WTC11 (cell line): Measurements from ENCODE around the gene NHS.

ENCODE experiments used
- ELF4 ChIP-seq: sonication (generic); formaldehyde crosslinking; IDR thresholded peaks from 2 replicates; pipeline ENCODE4 v1.8.1; 2022; ENCODE audit warnings: low read depth, mild to moderate bottlenecking, moderate library complexity, missing genetic modification reagents
- FOXJ3 ChIP-seq: sonication (generic); formaldehyde crosslinking; IDR thresholded peaks from 2 replicates; pipeline ENCODE4 v1.9.0; 2021; ENCODE audit warnings: missing genetic modification reagents, mild to moderate bottlenecking, borderline replicate concordance
- FOXP1 ChIP-seq: sonication (generic); formaldehyde crosslinking; IDR thresholded peaks from 2 replicates; pipeline ENCODE4 v1.8.0; 2022; ENCODE audit warnings: missing genetic modification reagents, mild to moderate bottlenecking, moderate library complexity, borderline replicate concordance
- JUN ChIP-seq: sonication (generic); formaldehyde crosslinking; IDR thresholded peaks from 2 replicates; pipeline ENCODE4 v1.8.0; 2023; ENCODE audit warnings: mild to moderate bottlenecking, missing genetic modification reagents
- KAT7 ChIP-seq: sonication (generic); formaldehyde crosslinking; IDR thresholded peaks from 2 replicates; pipeline ENCODE4 v1.8.1; 2023; ENCODE audit warnings: missing genetic modification reagents, mild to moderate bottlenecking, borderline replicate concordance
- NFYB ChIP-seq: sonication (generic); formaldehyde crosslinking; conservative IDR thresholded peaks from 2 replicates; pipeline ENCODE4 v1.8.0; 2022; ENCODE audit warnings: low read depth, missing genetic modification reagents
- NR3C1 ChIP-seq: sonication (generic); formaldehyde crosslinking; conservative IDR thresholded peaks from 2 replicates; pipeline ENCODE4 v1.8.1; 2023; ENCODE audit warnings: low read depth, mild to moderate bottlenecking, missing genetic modification reagents
- RELA ChIP-seq: sonication (generic); formaldehyde crosslinking; IDR thresholded peaks from 2 replicates; pipeline ENCODE4 v1.8.1; 2022; ENCODE audit warnings: missing genetic modification reagents, mild to moderate bottlenecking, borderline replicate concordance
- TCF7 ChIP-seq: sonication (generic); formaldehyde crosslinking; IDR thresholded peaks from 2 replicates; pipeline ENCODE4 v1.8.0; 2022; ENCODE audit warnings: mild to moderate bottlenecking, low read depth, missing genetic modification reagents, moderate library complexity
- TF ChIP-seq, protein P1 (sequence below): fragments of 200-600 bp; IDR thresholded peaks from 2 replicates; pipeline ENCODE4 v1.8.0; 2022; ENCODE audit warnings: antibody characterized with exemption
- TF ChIP-seq, protein P2 (sequence below): sonication (generic); formaldehyde crosslinking; IDR thresholded peaks from 2 replicates; pipeline ENCODE4 v1.8.1; 2023; ENCODE audit warnings: mild to moderate bottlenecking, missing genetic modification reagents, moderate library complexity
- TF ChIP-seq, protein P3 (sequence below): sonication (generic); formaldehyde crosslinking; IDR thresholded peaks from 2 replicates; pipeline ENCODE4 v1.8.1; 2023; ENCODE audit warnings: mild to moderate bottlenecking, missing genetic modification reagents, borderline replicate concordance
- TF ChIP-seq, protein P4 (sequence below): sonication (generic); formaldehyde crosslinking; conservative IDR thresholded peaks from 2 replicates; pipeline ENCODE4 v1.8.1; 2022; ENCODE audit warnings: mild to moderate bottlenecking, missing genetic modification reagents
- TF ChIP-seq, protein P5 (sequence below): fragments of 250-450 bp; sonication (Bioruptor Pico); IDR thresholded peaks from 2 replicates; pipeline ENCODE4 v2.1.2; 2022; ENCODE audit warnings: mild to moderate bottlenecking, moderate library complexity

DNA sequence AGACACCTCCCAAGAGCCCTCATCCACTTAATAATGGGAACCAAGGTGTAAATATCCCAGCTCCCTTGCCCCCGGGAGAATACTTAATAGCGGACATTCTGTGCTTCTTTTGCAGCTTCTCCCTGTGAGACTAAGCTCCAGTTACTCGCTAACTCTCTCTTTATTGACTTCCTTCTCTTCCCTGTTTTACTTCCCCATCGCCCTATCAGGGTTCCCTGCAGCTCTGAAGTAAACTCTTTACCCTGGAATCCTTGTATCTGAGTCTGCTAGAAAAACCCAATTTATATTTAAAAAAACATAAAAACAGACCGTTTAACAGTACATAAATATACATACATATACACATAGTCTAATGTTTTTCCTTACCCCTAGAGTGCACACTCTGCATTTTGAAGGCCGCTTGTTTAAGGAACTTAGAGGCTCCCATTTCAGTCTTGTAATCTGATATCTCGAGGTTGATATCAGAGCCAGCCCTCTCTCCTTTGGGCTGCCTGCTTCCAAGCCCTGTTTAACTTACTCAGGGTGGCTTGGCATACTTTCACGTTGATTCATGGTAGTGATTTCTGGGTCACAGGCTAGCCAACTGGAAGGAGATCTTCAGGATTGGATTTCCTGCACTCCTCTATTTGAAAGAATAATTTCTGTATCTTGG is 184.9 kb downstream of the NHS start:
- no peak for TF ChIP-seq ELF4 (CRISPR knock-in tag)
- TF ChIP-seq, protein P1, sequence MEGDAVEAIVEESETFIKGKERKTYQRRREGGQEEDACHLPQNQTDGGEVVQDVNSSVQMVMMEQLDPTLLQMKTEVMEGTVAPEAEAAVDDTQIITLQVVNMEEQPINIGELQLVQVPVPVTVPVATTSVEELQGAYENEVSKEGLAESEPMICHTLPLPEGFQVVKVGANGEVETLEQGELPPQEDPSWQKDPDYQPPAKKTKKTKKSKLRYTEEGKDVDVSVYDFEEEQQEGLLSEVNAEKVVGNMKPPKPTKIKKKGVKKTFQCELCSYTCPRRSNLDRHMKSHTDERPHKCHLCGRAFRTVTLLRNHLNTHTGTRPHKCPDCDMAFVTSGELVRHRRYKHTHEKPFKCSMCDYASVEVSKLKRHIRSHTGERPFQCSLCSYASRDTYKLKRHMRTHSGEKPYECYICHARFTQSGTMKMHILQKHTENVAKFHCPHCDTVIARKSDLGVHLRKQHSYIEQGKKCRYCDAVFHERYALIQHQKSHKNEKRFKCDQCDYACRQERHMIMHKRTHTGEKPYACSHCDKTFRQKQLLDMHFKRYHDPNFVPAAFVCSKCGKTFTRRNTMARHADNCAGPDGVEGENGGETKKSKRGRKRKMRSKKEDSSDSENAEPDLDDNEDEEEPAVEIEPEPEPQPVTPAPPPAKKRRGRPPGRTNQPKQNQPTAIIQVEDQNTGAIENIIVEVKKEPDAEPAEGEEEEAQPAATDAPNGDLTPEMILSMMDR, result no peak
- no peak for TF ChIP-seq FOXJ3 (CRISPR knock-in tag)
- TF ChIP-seq JUN (CRISPR knock-in tag), result no peak
- no peak for TF ChIP-seq RELA (CRISPR knock-in tag)
- TF ChIP-seq, protein P2, sequence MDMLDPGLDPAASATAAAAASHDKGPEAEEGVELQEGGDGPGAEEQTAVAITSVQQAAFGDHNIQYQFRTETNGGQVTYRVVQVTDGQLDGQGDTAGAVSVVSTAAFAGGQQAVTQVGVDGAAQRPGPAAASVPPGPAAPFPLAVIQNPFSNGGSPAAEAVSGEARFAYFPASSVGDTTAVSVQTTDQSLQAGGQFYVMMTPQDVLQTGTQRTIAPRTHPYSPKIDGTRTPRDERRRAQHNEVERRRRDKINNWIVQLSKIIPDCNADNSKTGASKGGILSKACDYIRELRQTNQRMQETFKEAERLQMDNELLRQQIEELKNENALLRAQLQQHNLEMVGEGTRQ, result no peak
- no peak for TF ChIP-seq KAT7 (CRISPR knock-in tag)
- TF ChIP-seq, protein P3, sequence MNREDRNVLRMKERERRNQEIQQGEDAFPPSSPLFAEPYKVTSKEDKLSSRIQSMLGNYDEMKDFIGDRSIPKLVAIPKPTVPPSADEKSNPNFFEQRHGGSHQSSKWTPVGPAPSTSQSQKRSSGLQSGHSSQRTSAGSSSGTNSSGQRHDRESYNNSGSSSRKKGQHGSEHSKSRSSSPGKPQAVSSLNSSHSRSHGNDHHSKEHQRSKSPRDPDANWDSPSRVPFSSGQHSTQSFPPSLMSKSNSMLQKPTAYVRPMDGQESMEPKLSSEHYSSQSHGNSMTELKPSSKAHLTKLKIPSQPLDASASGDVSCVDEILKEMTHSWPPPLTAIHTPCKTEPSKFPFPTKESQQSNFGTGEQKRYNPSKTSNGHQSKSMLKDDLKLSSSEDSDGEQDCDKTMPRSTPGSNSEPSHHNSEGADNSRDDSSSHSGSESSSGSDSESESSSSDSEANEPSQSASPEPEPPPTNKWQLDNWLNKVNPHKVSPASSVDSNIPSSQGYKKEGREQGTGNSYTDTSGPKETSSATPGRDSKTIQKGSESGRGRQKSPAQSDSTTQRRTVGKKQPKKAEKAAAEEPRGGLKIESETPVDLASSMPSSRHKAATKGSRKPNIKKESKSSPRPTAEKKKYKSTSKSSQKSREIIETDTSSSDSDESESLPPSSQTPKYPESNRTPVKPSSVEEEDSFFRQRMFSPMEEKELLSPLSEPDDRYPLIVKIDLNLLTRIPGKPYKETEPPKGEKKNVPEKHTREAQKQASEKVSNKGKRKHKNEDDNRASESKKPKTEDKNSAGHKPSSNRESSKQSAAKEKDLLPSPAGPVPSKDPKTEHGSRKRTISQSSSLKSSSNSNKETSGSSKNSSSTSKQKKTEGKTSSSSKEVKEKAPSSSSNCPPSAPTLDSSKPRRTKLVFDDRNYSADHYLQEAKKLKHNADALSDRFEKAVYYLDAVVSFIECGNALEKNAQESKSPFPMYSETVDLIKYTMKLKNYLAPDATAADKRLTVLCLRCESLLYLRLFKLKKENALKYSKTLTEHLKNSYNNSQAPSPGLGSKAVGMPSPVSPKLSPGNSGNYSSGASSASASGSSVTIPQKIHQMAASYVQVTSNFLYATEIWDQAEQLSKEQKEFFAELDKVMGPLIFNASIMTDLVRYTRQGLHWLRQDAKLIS (CRISPR knock-in tag), result no peak
- TF ChIP-seq FOXP1 (CRISPR knock-in tag), result no peak
- no peak for TF ChIP-seq NFYB (CRISPR knock-in tag)
- TF ChIP-seq TCF7 (CRISPR knock-in tag), result no peak
- TF ChIP-seq, protein P4, sequence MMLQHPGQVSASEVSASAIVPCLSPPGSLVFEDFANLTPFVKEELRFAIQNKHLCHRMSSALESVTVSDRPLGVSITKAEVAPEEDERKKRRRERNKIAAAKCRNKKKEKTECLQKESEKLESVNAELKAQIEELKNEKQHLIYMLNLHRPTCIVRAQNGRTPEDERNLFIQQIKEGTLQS (CRISPR knock-in tag), result no peak
- TF ChIP-seq, protein P5, sequence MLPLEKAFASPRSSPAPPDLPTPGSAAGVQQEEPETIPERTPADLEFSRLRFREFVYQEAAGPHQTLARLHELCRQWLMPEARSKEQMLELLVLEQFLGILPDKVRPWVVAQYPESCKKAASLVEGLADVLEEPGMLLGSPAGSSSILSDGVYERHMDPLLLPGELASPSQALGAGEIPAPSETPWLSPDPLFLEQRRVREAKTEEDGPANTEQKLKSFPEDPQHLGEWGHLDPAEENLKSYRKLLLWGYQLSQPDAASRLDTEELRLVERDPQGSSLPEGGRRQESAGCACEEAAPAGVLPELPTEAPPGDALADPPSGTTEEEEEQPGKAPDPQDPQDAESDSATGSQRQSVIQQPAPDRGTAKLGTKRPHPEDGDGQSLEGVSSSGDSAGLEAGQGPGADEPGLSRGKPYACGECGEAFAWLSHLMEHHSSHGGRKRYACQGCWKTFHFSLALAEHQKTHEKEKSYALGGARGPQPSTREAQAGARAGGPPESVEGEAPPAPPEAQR (CRISPR knock-in tag), result no peak
- no peak for TF ChIP-seq NR3C1 (CRISPR knock-in tag)
